MV-4-11 (cell line): ENCODE data around the gene PDE4D.

Source experiments
- DNase-seq: peaks from one replicate; lab custom pipeline; 2025; lab: John Stamatoyannopoulos, UW

The PDE4D gene

GRCh38 chr5:59547731-59548130, 345.8 kb downstream of the PDE4D start:
- DNase-seq = no peak

DNA sequence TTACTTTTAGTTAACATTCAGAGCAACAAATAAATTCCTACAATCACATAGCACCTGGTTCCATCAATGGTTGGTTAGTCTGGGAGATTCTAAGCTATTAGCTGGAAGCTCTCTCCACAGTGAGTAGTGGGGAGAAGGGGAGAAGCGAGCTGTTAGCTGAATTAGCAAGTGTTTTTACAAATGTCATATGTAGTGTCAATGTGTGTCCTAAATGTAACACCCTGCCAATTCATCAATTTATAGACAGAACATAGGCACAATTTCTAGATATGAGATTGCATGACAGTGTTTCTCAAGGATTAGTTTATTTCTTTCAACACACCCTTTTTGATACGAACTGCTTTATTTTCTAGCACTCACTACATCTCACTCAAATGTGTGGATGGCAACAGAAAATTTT, 349.0 kb downstream of the PDE4D start:
- DNase-seq = no peak

GRCh38 chr5:59543821-59544442, 349.6 kb downstream of the PDE4D start:
- DNase-seq = no peak

GRCh38 chr5:59542851-59543820, 350.4 kb downstream of the PDE4D start:
- no peak for DNase-seq

GRCh38 chr5:59542306-59542705, 351.2 kb downstream of the PDE4D start:
- no peak for DNase-seq

- DNase-seq = no peak
Observed at GRCh38 chr5:59540366-59540765, 353.2 kb downstream of the PDE4D start.

DNA sequence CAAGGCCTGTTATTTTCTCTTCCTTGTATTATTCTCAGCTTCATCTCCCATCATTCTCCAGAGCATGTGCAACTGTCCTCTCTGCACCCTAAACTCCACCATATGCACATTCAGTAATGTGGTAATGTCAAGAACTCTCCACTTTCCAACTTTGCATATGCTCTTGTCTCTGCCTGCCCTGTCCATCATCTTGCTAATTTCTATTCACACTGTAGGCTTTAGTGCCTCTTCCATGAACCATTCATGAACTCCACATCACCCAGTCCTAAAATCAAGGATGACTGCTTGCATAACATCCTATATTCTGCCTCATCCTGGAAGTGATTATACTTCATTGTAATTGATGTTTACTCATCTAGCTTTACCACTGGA, 354.8 kb downstream of the PDE4D start:
- no peak for DNase-seq

DNA sequence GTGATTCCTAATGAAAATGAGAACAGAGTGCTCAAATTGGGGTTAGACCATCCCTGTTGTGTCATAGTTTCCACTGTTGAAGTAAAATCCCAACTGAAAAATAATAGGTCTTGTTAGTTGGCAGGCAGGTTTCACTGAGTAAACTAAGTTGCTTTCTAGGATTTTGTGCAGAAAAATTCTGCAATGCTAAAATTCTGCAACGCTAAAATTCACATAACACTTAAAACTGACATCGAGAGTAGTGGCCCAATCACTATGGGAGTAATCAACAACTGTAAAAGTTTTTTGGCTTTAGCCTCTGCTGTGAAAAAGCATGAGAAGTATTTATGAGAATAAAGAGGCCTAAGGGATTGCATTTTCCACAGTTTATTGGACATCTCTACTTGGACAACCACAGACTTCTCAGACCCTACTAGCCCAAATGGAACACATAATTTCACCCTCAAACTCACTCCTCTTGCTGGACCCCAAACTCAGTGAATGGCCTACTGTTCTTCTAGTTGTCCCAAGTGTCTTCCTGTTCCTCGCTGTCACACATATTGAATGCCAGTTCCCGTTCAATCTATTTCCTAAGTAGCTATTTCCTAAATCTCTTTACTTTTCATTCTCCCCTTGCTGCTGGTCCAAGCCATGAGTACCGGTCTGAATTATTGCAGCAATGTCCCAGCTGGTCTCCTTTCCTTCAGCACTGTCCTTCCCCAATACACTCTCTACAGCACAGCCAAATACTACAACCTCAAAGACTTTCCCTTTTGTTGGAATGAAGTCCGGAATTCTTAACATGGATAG, 355.4 kb downstream of the PDE4D start:
- DNase-seq = no peak

DNA sequence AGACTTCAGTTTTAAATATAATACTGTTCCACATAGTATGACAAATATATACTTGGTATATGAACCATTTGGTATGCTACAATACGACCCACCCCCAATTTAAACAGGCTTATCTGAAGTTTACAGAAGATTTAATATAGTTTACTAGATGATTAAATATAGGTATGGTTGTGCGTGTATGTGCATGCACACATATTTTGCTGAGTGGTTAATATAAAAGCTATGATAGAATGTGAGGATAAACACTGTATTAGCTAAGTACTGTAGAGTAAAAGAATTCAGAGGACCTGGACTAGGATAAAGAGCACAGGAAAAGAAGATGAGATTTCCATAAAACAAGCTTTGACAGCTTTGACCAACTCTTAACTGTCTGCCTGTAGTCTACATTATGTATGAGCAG, 356.7 kb downstream of the PDE4D start:
- DNase-seq = no peak

GRCh38 chr5:59535561-59535960, 358.0 kb downstream of the PDE4D start:
- DNase-seq = no peak

- DNase-seq = no peak
Observed at GRCh38 chr5:59533730-59534108, 359.8 kb downstream of the PDE4D start.

GRCh38 chr5:59532979-59533729, 360.4 kb downstream of the PDE4D start:
- no peak for DNase-seq

DNA sequence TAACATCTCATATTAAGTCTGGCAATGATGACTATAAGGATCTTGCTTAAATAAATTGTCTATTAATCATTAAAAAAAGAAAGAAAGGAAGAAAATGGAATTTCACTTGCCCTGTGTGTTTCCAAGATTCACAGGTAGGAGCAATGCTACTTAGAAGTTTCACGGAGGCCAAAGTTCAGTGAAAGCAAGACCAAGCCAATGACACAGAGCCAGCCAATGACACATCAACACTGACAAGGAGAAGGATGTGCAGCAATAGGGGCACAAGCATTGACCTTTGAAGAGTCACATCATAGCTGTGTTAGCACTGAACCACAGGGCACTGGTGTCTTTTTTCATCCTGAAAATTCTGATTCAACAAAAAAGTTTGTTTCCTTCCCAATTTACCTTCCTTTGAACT, 364.3 kb downstream of the PDE4D start:
- DNase-seq = no peak

DNA sequence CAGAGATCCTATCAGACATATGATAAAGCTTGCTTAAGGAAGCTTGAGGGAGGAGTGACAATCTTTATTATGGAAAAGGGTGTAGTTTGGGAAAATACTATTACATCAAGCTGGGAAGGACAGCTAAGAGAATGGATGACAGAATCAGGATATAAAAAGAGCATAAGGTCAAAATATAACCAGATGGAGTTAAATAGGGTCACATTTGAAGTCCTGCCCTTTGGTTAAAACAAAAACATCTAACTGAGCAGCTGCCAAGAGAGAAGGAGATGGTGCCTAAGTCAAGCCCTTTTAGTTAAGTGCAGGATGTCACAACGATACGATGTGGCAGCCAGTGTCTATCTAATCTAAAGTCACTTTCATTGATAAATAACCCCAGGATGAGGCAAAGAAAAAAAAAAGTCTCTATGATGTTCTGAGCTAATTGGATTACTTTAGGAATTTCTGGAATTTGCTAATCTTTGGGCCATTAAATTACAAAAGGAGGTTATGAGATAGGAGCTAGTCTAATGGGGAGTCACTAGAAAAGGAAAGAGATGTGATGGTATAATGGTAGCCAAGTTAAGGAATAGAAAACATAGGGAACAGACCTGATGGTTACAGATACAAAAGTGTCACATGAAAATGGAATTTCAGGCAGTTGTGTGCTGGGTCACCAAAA, 365.2 kb downstream of the PDE4D start:
- no peak for DNase-seq

GRCh38 chr5:59525957-59526356, 367.6 kb downstream of the PDE4D start:
- DNase-seq = no peak

DNA sequence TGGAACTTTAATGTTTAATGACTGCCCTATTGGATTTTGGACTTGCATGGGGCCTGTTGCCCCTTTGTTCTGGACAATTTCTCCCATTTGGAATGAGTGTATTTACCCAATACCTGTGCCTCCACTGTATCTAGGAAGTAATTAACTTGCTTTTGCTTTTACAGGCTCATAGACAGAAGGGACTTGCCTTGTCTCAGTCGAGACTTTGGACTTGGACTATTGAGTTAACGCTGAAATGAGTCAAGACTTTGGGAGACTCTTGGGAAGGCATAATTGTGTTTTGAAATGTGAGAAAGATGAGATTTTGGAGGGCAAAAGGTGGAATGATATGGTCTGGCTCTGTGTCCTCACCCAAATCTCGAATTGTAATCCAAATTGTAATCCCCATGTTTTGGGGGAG, 368.2 kb downstream of the PDE4D start:
- DNase-seq = no peak

GRCh38 chr5:59522201-59522831, 371.2 kb downstream of the PDE4D start:
- DNase-seq = no peak

GRCh38 chr5:59521476-59521875, 372.1 kb downstream of the PDE4D start:
- no peak for DNase-seq

DNA sequence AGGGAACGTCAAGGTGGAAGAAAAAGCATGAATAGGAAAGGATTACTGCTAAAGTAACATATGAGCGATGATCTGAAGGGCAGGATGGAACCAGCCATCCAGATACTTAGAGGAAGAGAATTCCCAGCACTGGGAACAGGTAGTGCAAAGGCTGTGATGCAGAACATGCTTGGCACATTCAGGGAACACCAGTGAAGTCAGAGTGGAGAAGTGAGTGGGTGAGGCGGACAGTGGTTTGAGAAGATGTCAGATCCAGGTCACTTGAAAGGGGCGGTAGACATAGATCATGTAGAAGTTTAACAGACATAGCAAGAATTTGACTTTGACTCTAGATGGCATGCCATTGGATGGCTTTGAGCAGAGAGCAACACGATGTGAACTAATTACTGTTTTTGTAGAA, 374.2 kb downstream of the PDE4D start:
- no peak for DNase-seq

GRCh38 chr5:59517926-59518585, 375.5 kb downstream of the PDE4D start:
- no peak for DNase-seq
